A549 (cell line): ENCODE measurements around the gene PBX1. TPM values are rescaled to one million over a fixed set of nuclear protein-coding genes. Genes with fewer than 3 reads are reported as not detected.

Experiments used
- ATAC-seq, 2 experiments: fragments of 200-7000 bp in 1 of 2; fragments of >200 bp in 1 of 2; cut with Nextera tagmentation in 1 of 2; cut with Tn5 transposase in 1 of 2; 3 replicates each; pipeline versions ENCODE4 v1.8.0 to v1.9.1; 2018 to 2020; ENCODE audit warnings: mild to moderate bottlenecking in 1 of 2, moderate library complexity in 1 of 2
- CTCF ChIA-PET: fragments of 300-600 bp; sonication (Branson Sonifier 250); formaldehyde crosslinking; extraction: SDS; loops from one replicate; lab custom pipeline; 2021; ENCODE audit warnings: antibody characterized with exemption, inconsistent platforms; lab: Yijun Ruan, JAX
- POLR2A ChIA-PET: fragments of 350-600 bp; formaldehyde crosslinking; extraction: SDS; loops from one replicate; lab custom pipeline; 2021; ENCODE audit warnings: antibody characterized with exemption, inconsistent platforms; lab: Yijun Ruan, JAX
- DNase-seq, 2 experiments: peaks; one replicate each; pipeline versions ENCODE4 v3.0.0 to v3.0.0-alpha.2; 2011 to 2016; ENCODE audit warnings: low read depth in 1 of 2, low spot score in 1 of 2
- FAIRE-seq: peaks from 2 replicates; lab custom pipeline; 2011; peaks lifted over from hg19 to GRCh38; lab: Jason Lieb, UNC
- H3K27ac ChIP-seq, 2 experiments: fragments of >200 bp; sonication (Bioruptor Twin); formaldehyde crosslinking; 3 replicates each; pipeline ENCODE4 v1.5.1; 2016 to 2017
- H3K4me1 ChIP-seq: fragments of >200 bp; sonication (Bioruptor Twin); formaldehyde crosslinking; 3 replicates; pipeline ENCODE4 v1.6.1; 2016
- H3K4me2 ChIP-seq: fragments of >200 bp; sonication (Bioruptor Twin); formaldehyde crosslinking; 3 replicates; pipeline ENCODE4 v1.6.1; 2016
- H3K4me3 ChIP-seq: fragments of >200 bp; sonication (Bioruptor Twin); formaldehyde crosslinking; 3 replicates; pipeline ENCODE4 v1.5.1; 2016
- H3K9me3 ChIP-seq: fragments of >200 bp; sonication (Bioruptor Twin); formaldehyde crosslinking; 3 replicates; pipeline ENCODE4 v1.6.1; 2016
- CBX2 ChIP-seq: fragments of 200-600 bp; sonication (generic); IDR thresholded peaks from 2 replicates; pipeline ENCODE4 v1.6.1; 2016; ENCODE audit warnings: low read depth, mild to moderate bottlenecking, borderline replicate concordance
- CBX8 ChIP-seq: fragments of 200-600 bp; sonication (generic); IDR thresholded peaks from 2 replicates; pipeline ENCODE4 v1.6.1; 2016
- EHMT2 ChIP-seq: fragments of 200-600 bp; sonication (generic); IDR thresholded peaks from 2 replicates; pipeline ENCODE4 v1.6.1; 2016; ENCODE audit warnings: antibody characterized with exemption, low read depth, mild to moderate bottlenecking, moderate library complexity
- EP300 ChIP-seq, 2 experiments: fragments of >200 bp; sonication (Bioruptor Twin); formaldehyde crosslinking; IDR thresholded peaks; 2 replicates in 1 of 2; 3 replicates in 1 of 2; pipeline ENCODE4 v1.6.1; 2016 to 2017
- ESRRA ChIP-seq: fragments of 150-350 bp; IDR thresholded peaks from 2 replicates; pipeline ENCODE4 v1.6.1; 2014; ENCODE audit warnings: mild to moderate bottlenecking, low read length, borderline replicate concordance
- GATA3 ChIP-seq: IDR thresholded peaks from 2 replicates; pipeline ENCODE4 v1.6.1; 2012; ENCODE audit warnings: borderline replicate concordance
- HEYL ChIP-seq: fragments of 250-450 bp; sonication (Bioruptor Pico); IDR thresholded peaks from 2 replicates; pipeline ENCODE4 v1.8.0; 2021; ENCODE audit warnings: mild to moderate bottlenecking, moderate library complexity
- HOXA7 ChIP-seq: fragments of 250-450 bp; sonication (Bioruptor Pico); IDR thresholded peaks from 2 replicates; pipeline ENCODE4 v1.5.0; 2020; ENCODE audit warnings: mild to moderate bottlenecking, moderate library complexity
- KDM5A ChIP-seq: fragments of 200-600 bp; sonication (generic); IDR thresholded peaks from 2 replicates; pipeline ENCODE4 v1.6.1; 2016; ENCODE audit warnings: antibody characterized with exemption, mild to moderate bottlenecking
- NR3C1 ChIP-seq: fragments of >200 bp; sonication (Bioruptor Twin); formaldehyde crosslinking; IDR thresholded peaks from 3 replicates; pipeline ENCODE4 v1.6.1; 2017
- PHF8 ChIP-seq: fragments of 200-600 bp; sonication (generic); IDR thresholded peaks from 2 replicates; pipeline ENCODE4 v1.6.1; 2016; ENCODE audit warnings: low read depth, mild to moderate bottlenecking, antibody characterized with exemption, moderate library complexity, borderline replicate concordance
- REST ChIP-seq: fragments of 200-600 bp; sonication (generic); IDR thresholded peaks from 2 replicates; pipeline ENCODE4 v1.6.1; 2016; ENCODE audit warnings: antibody characterized with exemption, mild to moderate bottlenecking, moderate library complexity
- RFX5 ChIP-seq: fragments of 450-650 bp; IDR thresholded peaks from 2 replicates; pipeline ENCODE4 v1.7.1; 2014; ENCODE audit warnings: antibody characterized with exemption, mild to moderate bottlenecking, moderate library complexity
- SMC3 ChIP-seq: fragments of >200 bp; sonication (Bioruptor Twin); formaldehyde crosslinking; IDR thresholded peaks from 3 replicates; pipeline ENCODE4 v1.6.1; 2018; ENCODE audit warnings: inconsistent platforms
- SREBF2 ChIP-seq: fragments of 450-650 bp; IDR thresholded peaks from 2 replicates; pipeline ENCODE4 v1.6.1; 2014; ENCODE audit warnings: mild to moderate bottlenecking, moderate library complexity
- TP53 ChIP-seq: fragments of 250-450 bp; sonication (Bioruptor Pico); IDR thresholded peaks from 2 replicates; pipeline ENCODE4 v1.5.0; 2021; ENCODE audit warnings: mild to moderate bottlenecking, moderate library complexity
- ZC3H11A ChIP-seq: fragments of 450-650 bp; IDR thresholded peaks from 2 replicates; pipeline ENCODE4 v1.6.1; 2014; ENCODE audit warnings: antibody characterized with exemption, mild to moderate bottlenecking
- WGBS: methylation state at CpG from one replicate; pipeline ENCODE4 v1.1.6; 2017; ENCODE audit errors: missing lambda C conversion rate; 5-methylcytosine and 5-hydroxymethylcytosine counted together
- polyA plus RNA-seq, 4 experiments: library from polyadenylated mRNA; depleted of rRNA in 3 of 4; stranded (reverse); fragments of >200 nt; fragmentation: RNase III in 1 of 4; extraction: RNeasy Plus Mini Kit Qiagen cat#74134 plus additional on column Dnase treatment in 1 of 4; gene quantifications; 2 replicates in 3 of 4; 3 replicates in 1 of 4; pipeline ENCODE4 v1.2.3, GENCODE V29; 2011 to 2017
- TF ChIP-seq, protein P1 (sequence below): IDR thresholded peaks from 2 replicates; pipeline ENCODE4 v1.6.1; 2012
- TF ChIP-seq, protein P2 (sequence below): fragments of 250-450 bp; sonication (Bioruptor Pico); IDR thresholded peaks from 2 replicates; pipeline ENCODE4 v1.5.0; 2021; ENCODE audit warnings: mild to moderate bottlenecking, moderate library complexity, borderline replicate concordance

Gene PBX1
- polyA plus RNA-seq, 2 of the 4 experiments (the other 2 are of a cell fraction), result 47.8 to 61.5 TPM

DNA sequence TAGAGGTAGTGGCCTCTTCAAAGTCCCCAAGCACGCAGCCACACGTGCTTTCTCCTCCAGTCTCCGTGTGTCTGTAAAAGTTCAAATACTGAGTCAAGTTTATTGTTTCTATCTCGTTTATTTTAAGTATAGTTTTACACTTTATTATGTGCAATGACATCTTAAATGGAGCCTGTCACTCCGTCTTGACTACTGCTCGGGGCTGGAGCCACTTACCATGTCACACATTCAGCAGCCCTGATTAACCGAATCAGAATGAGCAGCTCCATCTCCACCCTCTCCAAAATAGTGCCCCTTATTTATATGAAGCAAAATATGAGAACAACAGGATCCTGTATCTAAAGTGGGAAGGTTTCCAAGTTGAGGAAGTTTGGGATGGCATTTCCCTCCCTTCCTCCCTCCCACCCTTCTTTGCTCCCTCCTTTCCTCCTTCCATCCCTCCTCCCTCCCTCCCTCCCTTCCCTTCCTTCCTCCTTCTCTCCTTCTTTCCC lies 201.0 kb downstream of the PBX1 start:
- ATAC-seq (peak in 1 of 2 experiments; percentile 13; a peak in 1 of 6 replicates), FAIRE-seq (no peak), DNase-seq (no peak)
- Histone ChIP-seq H3K9me3 (no peaks in the 10 kb centered on the region), H3K4me1 (peaks cover 59% of the 10 kb centered on the region), H3K27ac (peak overlapping the region; percentile 41 to 83; a peak in 5 of 6 replicates), H3K4me3 (no peak overlapping the region), H3K4me2 (no peak overlapping the region)
- no peak for TF ChIP-seq KDM5A
- TF ChIP-seq EP300 (IDR thresholded peaks at IDR 0.05), result no peak
- no peak for TF ChIP-seq EHMT2
- no peak for TF ChIP-seq PHF8
- no peak for TF ChIP-seq TP53 (CRISPR knock-in tag)
- TF ChIP-seq SREBF2, result no peak
- ChIA-PET POLR2A (interaction anchor here (0.6 kb wide), 1 partner anchor 1216 kb away, joined by 3 read pairs; no protein-coding TSS in a partner anchor), CTCF (interaction anchor here (0.7 to 1.7 kb wide), 3 partner anchors 11 to 510 kb away, joined by 3 to 6 read pairs (median 4); no protein-coding TSS in a partner anchor)
- 63% methylated on average over 7 of the region's 7 CpGs for WGBS

- TF ChIP-seq CBX2 (no peak), EHMT2 (no peak), SMC3 (no peak), HOXA7 (CRISPR knock-in tag) (no peak), ESRRA (no peak), ZC3H11A (no peak), CBX8 (no peak), GATA3 (no peak), KDM5A (no peak), NR3C1 (no peak), REST (no peak), PHF8 (no peak), HEYL (no peak)
- TF ChIP-seq, protein P1, sequence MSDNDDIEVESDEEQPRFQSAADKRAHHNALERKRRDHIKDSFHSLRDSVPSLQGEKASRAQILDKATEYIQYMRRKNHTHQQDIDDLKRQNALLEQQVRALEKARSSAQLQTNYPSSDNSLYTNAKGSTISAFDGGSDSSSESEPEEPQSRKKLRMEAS, result no peak
- TF ChIP-seq, protein P2, sequence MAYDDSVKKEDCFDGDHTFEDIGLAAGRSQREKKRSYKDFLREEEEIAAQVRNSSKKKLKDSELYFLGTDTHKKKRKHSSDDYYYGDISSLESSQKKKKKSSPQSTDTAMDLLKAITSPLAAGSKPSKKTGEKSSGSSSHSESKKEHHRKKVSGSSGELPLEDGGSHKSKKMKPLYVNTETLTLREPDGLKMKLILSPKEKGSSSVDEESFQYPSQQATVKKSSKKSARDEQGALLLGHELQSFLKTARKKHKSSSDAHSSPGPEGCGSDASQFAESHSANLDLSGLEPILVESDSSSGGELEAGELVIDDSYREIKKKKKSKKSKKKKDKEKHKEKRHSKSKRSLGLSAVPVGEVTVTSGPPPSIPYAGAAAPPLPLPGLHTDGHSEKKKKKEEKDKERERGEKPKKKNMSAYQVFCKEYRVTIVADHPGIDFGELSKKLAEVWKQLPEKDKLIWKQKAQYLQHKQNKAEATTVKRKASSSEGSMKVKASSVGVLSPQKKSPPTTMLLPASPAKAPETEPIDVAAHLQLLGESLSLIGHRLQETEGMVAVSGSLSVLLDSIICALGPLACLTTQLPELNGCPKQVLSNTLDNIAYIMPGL (CRISPR knock-in tag), result no peak
- ChIA-PET POLR2A (interaction anchor here (0.6 kb wide), 1 partner anchor 1217 kb away, joined by 3 read pairs; no protein-coding TSS in a partner anchor), CTCF (interaction anchor here (1.1 to 1.7 kb wide), 2 partner anchors 11 to 27 kb away, joined by 4 to 6 read pairs; no protein-coding TSS in a partner anchor)
- Histone ChIP-seq H3K4me3 (no peak overlapping the region), H3K9me3 (no peaks in the 10 kb centered on the region), H3K4me2 (no peak overlapping the region), H3K4me1 (peaks cover 59% of the 10 kb centered on the region), H3K27ac (peak overlapping the region; percentile 41 to 83; a peak in 5 of 6 replicates)
- 72% methylated on average over 5 of the region's 5 CpGs for WGBS
- ATAC-seq (no peak), DNase-seq (no peak), FAIRE-seq (no peak)
Observed at GRCh38 chr1:164760569-164760968, 201.6 kb downstream of the PBX1 start.

DNA sequence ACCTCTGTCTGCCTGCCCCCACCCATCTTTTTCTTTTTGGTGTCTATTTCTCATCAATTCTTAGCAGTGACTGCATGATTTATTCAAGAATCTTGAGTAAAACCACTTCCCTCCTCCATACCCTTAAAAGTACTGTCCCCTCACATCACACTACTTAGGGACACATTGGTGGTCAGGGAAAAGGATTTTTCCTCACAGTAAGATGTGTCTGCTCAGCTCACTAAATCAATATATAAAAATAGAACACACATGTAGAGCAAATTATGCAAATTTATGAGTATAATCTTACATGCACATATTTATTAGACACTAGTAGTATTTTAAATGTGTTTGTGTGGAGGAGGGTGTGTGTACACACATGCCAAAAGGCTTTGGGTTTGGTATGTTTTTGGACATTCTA lies 202.0 kb downstream of the PBX1 start:
- POLR2A ChIA-PET, result no interaction called here
- Histone ChIP-seq H3K4me3 (no peak overlapping the region), H3K4me1 (peaks cover 59% of the 10 kb centered on the region), H3K4me2 (no peak overlapping the region)
- FAIRE-seq, result no peak
- TF ChIP-seq PHF8, result no peak
- no peak for TF ChIP-seq RFX5
- TF ChIP-seq, all 56 proteins: peak for 0
- Histone ChIP-seq H3K9me3 (no peaks in the 10 kb centered on the region), H3K27ac (peak overlapping the region; percentile 41 to 83; a peak in 5 of 6 replicates)
- ATAC-seq (no peak), DNase-seq (no peak)
- CTCF ChIA-PET, result interaction anchor here (1.1 to 1.5 kb wide), 2 partner anchors 9 to 12 kb away, joined by 4 to 6 read pairs; no protein-coding TSS in a partner anchor
